ENCODE results near the gene MEGF11.

MEGF11 gene

DNA sequence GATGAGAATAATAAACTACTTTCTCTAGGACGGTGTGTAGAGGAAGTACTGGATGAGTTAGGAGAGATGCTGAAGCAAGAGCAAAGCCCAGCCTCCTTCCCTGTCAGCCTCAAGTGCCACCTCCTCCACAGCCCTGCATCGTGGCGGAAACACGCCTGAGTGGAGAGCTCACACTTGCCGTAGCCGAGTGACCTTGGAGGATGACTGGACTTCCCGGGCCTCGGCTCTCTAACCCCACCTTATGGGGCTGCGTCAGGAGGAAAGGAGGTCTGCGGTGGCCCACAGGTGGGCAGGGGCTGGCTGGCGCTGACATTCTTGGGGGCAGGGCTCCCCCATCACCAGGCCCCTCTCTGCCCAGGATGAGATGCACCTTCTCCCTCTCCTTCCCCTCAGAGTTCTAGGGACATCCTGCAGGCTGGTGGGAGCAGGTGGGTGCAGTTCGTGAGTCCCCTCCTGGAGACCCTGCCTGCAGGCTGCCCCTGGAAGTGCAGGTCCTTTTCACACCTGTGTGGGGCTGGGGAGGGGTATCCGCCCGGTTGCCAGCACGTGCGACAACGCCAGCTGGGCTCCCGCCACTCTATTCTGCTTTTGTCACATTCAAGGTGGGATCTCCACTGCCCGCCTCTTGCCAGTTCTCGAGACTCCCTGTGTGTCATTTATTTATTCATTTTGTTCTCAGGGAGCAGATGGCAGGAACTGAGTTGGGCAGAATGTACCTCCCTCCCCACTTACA lies 175.2 kb downstream of the MEGF11 start:
- no peaks in the 10 kb centered on the region for H3K27me3 ChIP-seq (ENCODE audit: low read length)
- TF ChIP-seq EZH2phosphoT487 (conservative IDR thresholded peaks at IDR 0.05; ENCODE audit: low read length): no peak
- TF ChIP-seq, protein P1, sequence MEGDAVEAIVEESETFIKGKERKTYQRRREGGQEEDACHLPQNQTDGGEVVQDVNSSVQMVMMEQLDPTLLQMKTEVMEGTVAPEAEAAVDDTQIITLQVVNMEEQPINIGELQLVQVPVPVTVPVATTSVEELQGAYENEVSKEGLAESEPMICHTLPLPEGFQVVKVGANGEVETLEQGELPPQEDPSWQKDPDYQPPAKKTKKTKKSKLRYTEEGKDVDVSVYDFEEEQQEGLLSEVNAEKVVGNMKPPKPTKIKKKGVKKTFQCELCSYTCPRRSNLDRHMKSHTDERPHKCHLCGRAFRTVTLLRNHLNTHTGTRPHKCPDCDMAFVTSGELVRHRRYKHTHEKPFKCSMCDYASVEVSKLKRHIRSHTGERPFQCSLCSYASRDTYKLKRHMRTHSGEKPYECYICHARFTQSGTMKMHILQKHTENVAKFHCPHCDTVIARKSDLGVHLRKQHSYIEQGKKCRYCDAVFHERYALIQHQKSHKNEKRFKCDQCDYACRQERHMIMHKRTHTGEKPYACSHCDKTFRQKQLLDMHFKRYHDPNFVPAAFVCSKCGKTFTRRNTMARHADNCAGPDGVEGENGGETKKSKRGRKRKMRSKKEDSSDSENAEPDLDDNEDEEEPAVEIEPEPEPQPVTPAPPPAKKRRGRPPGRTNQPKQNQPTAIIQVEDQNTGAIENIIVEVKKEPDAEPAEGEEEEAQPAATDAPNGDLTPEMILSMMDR (IDR thresholded peaks at IDR 0.05; ENCODE audit: insufficient read depth, low read length, poor library complexity, severe bottlenecking): no peak
- H3K36me3 ChIP-seq (ENCODE audit: low read length): no peaks in the 10 kb centered on the region
- no peaks in the 10 kb centered on the region for H3K9me2 ChIP-seq (replicated peaks; ENCODE audit: insufficient read depth, low read length)
- H3K4me2 ChIP-seq (ENCODE audit: low read depth, low read length, poor library complexity, severe bottlenecking): no peak overlapping the region
- H3K4me3 ChIP-seq (ENCODE audit: insufficient read depth, low read length, poor library complexity, severe bottlenecking): no peak overlapping the region
- H3K9ac ChIP-seq (ENCODE audit: low read length): no peak overlapping the region
- H2AFZ ChIP-seq (ENCODE audit: low read depth, low read length, severe bottlenecking): no peak overlapping the region
- H3K79me2 ChIP-seq (ENCODE audit: insufficient read depth, low read length): no peaks in the 10 kb centered on the region
- H3F3A ChIP-seq (ENCODE audit: insufficient read depth): no peaks in the 10 kb centered on the region
- H3K9me3 ChIP-seq (ENCODE audit: insufficient read depth, low read length): no peaks in the 10 kb centered on the region
- no peak overlapping the region for H3K27ac ChIP-seq (ENCODE audit: low read depth, low read length)
- no peaks in the 10 kb centered on the region for H4K20me1 ChIP-seq (ENCODE audit: low read depth, low read length)

DNA sequence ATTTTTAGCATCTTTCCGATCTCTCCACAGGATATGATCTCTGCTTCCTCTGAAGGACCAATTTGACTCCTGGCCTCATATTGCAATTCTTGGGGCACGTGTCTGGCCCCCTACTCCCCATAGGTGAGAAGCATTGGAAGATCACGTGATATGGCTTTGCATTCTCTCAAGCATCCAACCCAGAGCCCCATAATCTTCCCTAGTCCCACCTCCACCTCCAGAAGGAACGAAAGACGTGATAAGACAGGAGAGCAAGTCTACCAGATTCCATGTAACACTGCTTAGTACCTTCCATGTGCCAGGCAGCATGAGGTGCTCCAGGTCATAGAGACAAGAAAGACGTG lies 176.3 kb downstream of the MEGF11 start:
- Histone ChIP-seq H3K9ac (ENCODE audit: low read length) (no peak overlapping the region), H3K79me2 (ENCODE audit: insufficient read depth, low read length) (no peaks in the 10 kb centered on the region), H4K20me1 (ENCODE audit: low read depth, low read length) (no peaks in the 10 kb centered on the region), H3K4me2 (ENCODE audit: low read depth, low read length, poor library complexity, severe bottlenecking) (no peak overlapping the region), H3K9me2 (replicated peaks; ENCODE audit: insufficient read depth, low read length) (no peaks in the 10 kb centered on the region), H3K27ac (ENCODE audit: low read depth, low read length) (no peak overlapping the region), H3K4me3 (ENCODE audit: insufficient read depth, low read length, poor library complexity, severe bottlenecking) (no peak overlapping the region), H3F3A (ENCODE audit: insufficient read depth) (no peaks in the 10 kb centered on the region), H3K9me3 (ENCODE audit: insufficient read depth, low read length) (no peaks in the 10 kb centered on the region), H3K27me3 (ENCODE audit: low read length) (no peaks in the 10 kb centered on the region), H3K36me3 (ENCODE audit: low read length) (no peaks in the 10 kb centered on the region), H2AFZ (ENCODE audit: low read depth, low read length, severe bottlenecking) (no peak overlapping the region)
- TF ChIP-seq, protein P1 (IDR thresholded peaks at IDR 0.05; ENCODE audit: insufficient read depth, low read length, poor library complexity, severe bottlenecking): no peak
- TF ChIP-seq EZH2phosphoT487 (conservative IDR thresholded peaks at IDR 0.05; ENCODE audit: low read length): no peak

DNA sequence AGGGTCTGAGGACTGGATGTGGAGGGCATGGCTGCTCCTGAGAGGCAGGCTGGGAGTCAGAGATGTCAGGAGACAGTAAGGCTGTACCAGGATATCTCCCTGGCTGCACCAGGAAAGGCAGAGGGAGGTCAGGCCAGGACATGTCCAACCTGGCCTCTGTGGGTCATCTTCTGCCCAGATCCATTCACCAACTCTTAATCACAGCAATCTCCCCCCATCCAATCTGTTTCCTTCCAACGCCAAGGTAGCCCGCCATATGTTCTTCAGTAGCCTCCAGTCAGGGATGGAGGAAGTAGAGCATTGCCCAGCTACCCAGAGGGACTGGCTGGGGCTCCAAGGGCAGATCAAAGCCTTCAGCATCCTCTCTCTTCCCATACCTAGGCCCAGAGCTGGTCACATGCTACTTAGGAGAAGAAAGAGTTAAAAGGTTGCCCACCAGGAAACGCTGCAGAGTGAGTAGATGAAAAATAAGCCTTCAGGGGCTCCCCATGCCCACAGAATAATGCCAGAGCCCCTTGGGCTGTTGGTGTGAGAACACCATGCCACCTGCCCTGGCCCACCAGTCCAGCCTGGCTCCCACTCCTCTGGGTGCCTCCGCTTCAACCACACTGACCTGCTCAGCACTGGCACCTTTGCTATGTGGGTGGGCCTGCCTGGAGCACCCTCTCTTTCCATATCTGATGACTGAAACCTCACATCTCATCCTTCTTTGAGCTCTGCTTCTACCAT lies 176.8 kb downstream of the MEGF11 start:
- TF ChIP-seq, protein P1 (IDR thresholded peaks at IDR 0.05; ENCODE audit: insufficient read depth, low read length, poor library complexity, severe bottlenecking): no peak
- no peak for TF ChIP-seq EZH2phosphoT487 (conservative IDR thresholded peaks at IDR 0.05; ENCODE audit: low read length)
- Histone ChIP-seq H3K9me3 (ENCODE audit: insufficient read depth, low read length) (no peaks in the 10 kb centered on the region), H3K4me2 (ENCODE audit: low read depth, low read length, poor library complexity, severe bottlenecking) (no peak overlapping the region), H3K79me2 (ENCODE audit: insufficient read depth, low read length) (no peaks in the 10 kb centered on the region), H4K20me1 (ENCODE audit: low read depth, low read length) (no peaks in the 10 kb centered on the region), H3K4me3 (ENCODE audit: insufficient read depth, low read length, poor library complexity, severe bottlenecking) (no peak overlapping the region), H3K27ac (ENCODE audit: low read depth, low read length) (no peak overlapping the region), H3K9me2 (replicated peaks; ENCODE audit: insufficient read depth, low read length) (no peaks in the 10 kb centered on the region), H3K27me3 (ENCODE audit: low read length) (no peaks in the 10 kb centered on the region), H3F3A (ENCODE audit: insufficient read depth) (no peaks in the 10 kb centered on the region), H2AFZ (ENCODE audit: low read depth, low read length, severe bottlenecking) (no peak overlapping the region), H3K36me3 (ENCODE audit: low read length) (no peaks in the 10 kb centered on the region), H3K9ac (ENCODE audit: low read length) (no peak overlapping the region)
